H1 (cell line): ENCODE measurements around the gene TMBIM1. TPM values are rescaled to one million over a fixed set of nuclear protein-coding genes. Genes with fewer than 3 reads are reported as not detected.

ENCODE experiments used
- CTCF ChIA-PET: fragments of 300-600 bp; sonication (Branson Sonifier 250); formaldehyde crosslinking; loops from one replicate; lab custom pipeline; 2021; ENCODE audit not compliant: partially characterized antibody; lab: Charles Lee
- POLR2A ChIA-PET: fragments of 300-600 bp; sonication (Branson Sonifier 250); formaldehyde crosslinking; loops from one replicate; lab custom pipeline; 2021; ENCODE audit warnings: inconsistent platforms; ENCODE audit not compliant: partially characterized antibody; lab: Charles Lee
- DNase-seq, 2 experiments: peaks; one replicate each; pipeline versions ENCODE4 v3.0.0 to v3.0.0-alpha.2; 2010 to 2022; ENCODE audit warnings: low spot score in 2 of 2, low read depth in 1 of 2, mixed read lengths in 1 of 2
- FAIRE-seq: peaks from 2 replicates; lab custom pipeline; 2011; peaks lifted over from hg19 to GRCh38; lab: Jason Lieb, UNC
- H2AFZ ChIP-seq: 2 replicates; pipeline ENCODE4 v1.8.1; 2012; ENCODE audit warnings: low read length, inconsistent platforms
- H2AK5ac ChIP-seq: 2 replicates; pipeline ENCODE4 v1.6.1; 2013; ENCODE audit warnings: low read depth, low read length
- H2BK120ac ChIP-seq: replicated peaks from 2 replicates; pipeline ENCODE3; 2013; ENCODE audit warnings: low read depth, low read length, inconsistent platforms
- H2BK12ac ChIP-seq: 2 replicates; pipeline ENCODE4 v1.6.1; 2013; ENCODE audit warnings: low read depth, low read length
- H2BK15ac ChIP-seq: 2 replicates; pipeline ENCODE4 v1.6.1; 2013; ENCODE audit warnings: low read length
- H2BK20ac ChIP-seq: 2 replicates; pipeline ENCODE4 v1.6.1; 2013; ENCODE audit warnings: low read length
- H2BK5ac ChIP-seq: 2 replicates; pipeline ENCODE4 v1.6.1; 2013; ENCODE audit warnings: low read depth, low read length
- H3K14ac ChIP-seq: 2 replicates; pipeline ENCODE4 v1.6.1; 2013; ENCODE audit warnings: inconsistent platforms; ENCODE audit not compliant: insufficient read length
- H3K18ac ChIP-seq: 2 replicates; pipeline ENCODE4 v1.6.1; 2013; ENCODE audit warnings: low read length; ENCODE audit errors: extremely low read depth
- H3K23ac ChIP-seq: 2 replicates; pipeline ENCODE4 v1.6.1; 2013; ENCODE audit warnings: inconsistent platforms; ENCODE audit not compliant: insufficient read length
- H3K23me2 ChIP-seq: 2 replicates; pipeline ENCODE4 v1.6.1; 2013; ENCODE audit warnings: low read depth, low read length
- H3K27ac ChIP-seq: 2 replicates; pipeline ENCODE4 v1.6.1; 2011; ENCODE audit warnings: low read depth, low read length, inconsistent platforms
- H3K27me3 ChIP-seq, 4 experiments: replicated peaks in 1 of 4; 1 replicate in 1 of 4; 2 replicates in 3 of 4; pipeline versions ENCODE4 v1.6.1 to v1.8.1; 2011 to 2013; ENCODE audit warnings: low read length in 3 of 4, mild to moderate bottlenecking in 3 of 4, inconsistent platforms in 2 of 4, mixed read lengths in 2 of 4, moderate library complexity in 1 of 4; ENCODE audit not compliant: control insufficient read depth in 3 of 4, insufficient read depth in 3 of 4; ENCODE audit errors: extremely low read depth in 1 of 4
- H3K36me3 ChIP-seq, 4 experiments: 2 replicates each; pipeline versions ENCODE4 v1.6.1 to v1.8.1; 2011 to 2013; ENCODE audit warnings: mild to moderate bottlenecking in 4 of 4, low read length in 3 of 4, moderate library complexity in 2 of 4, control low read depth in 1 of 4, inconsistent platforms in 1 of 4; ENCODE audit not compliant: insufficient read depth in 4 of 4, control insufficient read depth in 2 of 4
- H3K4ac ChIP-seq: replicated peaks from 2 replicates; pipeline ENCODE3; 2013; ENCODE audit warnings: low read length, low read depth, mixed read lengths, inconsistent platforms; ENCODE audit not compliant: insufficient read length
- H3K4me1 ChIP-seq, 4 experiments: replicated peaks in 1 of 4; 1 replicate in 1 of 4; 2 replicates in 3 of 4; pipeline versions ENCODE4 v1.6.1 to v1.8.1; 2011 to 2013; ENCODE audit warnings: low read length in 3 of 4, inconsistent platforms in 2 of 4, mixed read lengths in 1 of 4; ENCODE audit not compliant: insufficient read depth in 4 of 4, control insufficient read depth in 3 of 4
- H3K4me2 ChIP-seq, 2 experiments: 2 replicates each; pipeline versions ENCODE4 v1.6.1 to v1.8.1; 2011 to 2013; ENCODE audit warnings: low read depth in 2 of 2, low read length in 2 of 2, control low read depth in 1 of 2, inconsistent platforms in 1 of 2, mild to moderate bottlenecking in 1 of 2; ENCODE audit not compliant: insufficient read depth in 1 of 2
- H3K4me3 ChIP-seq, 4 experiments: fragments of 200-600, 300-600 bp in 1 of 4; sonication (generic), shearing (Covaris generic), sonication (Bioruptor Twin) in 1 of 4; 2 replicates each; pipeline versions ENCODE4 v1.5.1 to v1.8.1; 2011 to 2016; ENCODE audit warnings: low read length in 4 of 4, low read depth in 3 of 4, control low read depth in 2 of 4, inconsistent platforms in 2 of 4, mild to moderate bottlenecking in 2 of 4, mixed read lengths in 1 of 4, moderate library complexity in 1 of 4; ENCODE audit not compliant: insufficient read depth in 2 of 4; ENCODE audit errors: extremely low read depth in 1 of 4
- H3K56ac ChIP-seq: replicated peaks from 2 replicates; pipeline ENCODE3; 2013; ENCODE audit warnings: low read depth, mild to moderate bottlenecking, mixed read lengths, low read length, inconsistent platforms; ENCODE audit not compliant: insufficient read length
- H3K79me1 ChIP-seq: 2 replicates; pipeline ENCODE4 v1.6.1; 2013; ENCODE audit warnings: low read depth, low read length, control low read depth
- H3K79me2 ChIP-seq, 2 experiments: 2 replicates each; pipeline versions ENCODE4 v1.6.1 to v1.8.1; 2012 to 2013; ENCODE audit warnings: low read length in 2 of 2, mild to moderate bottlenecking in 2 of 2, inconsistent platforms in 1 of 2; ENCODE audit not compliant: insufficient read depth in 2 of 2, control insufficient read depth in 1 of 2
- H3K9ac ChIP-seq, 4 experiments: replicated peaks in 1 of 4; 1 replicate in 1 of 4; 2 replicates in 3 of 4; pipeline versions ENCODE4 v1.6.1 to v1.8.1; 2011 to 2013; ENCODE audit warnings: low read depth in 3 of 4, low read length in 3 of 4, control low read depth in 2 of 4, mild to moderate bottlenecking in 2 of 4, moderate library complexity in 2 of 4, inconsistent platforms in 1 of 4; ENCODE audit errors: extremely low read depth in 1 of 4
- H3K9me3 ChIP-seq, 2 experiments: 2 replicates each; pipeline versions ENCODE4 v1.6.1 to v1.8.1; 2012 to 2013; ENCODE audit warnings: mild to moderate bottlenecking in 2 of 2, moderate library complexity in 2 of 2, control low read depth in 1 of 2, inconsistent platforms in 1 of 2, low read depth in 1 of 2, low read length in 1 of 2, mixed read lengths in 1 of 2; ENCODE audit not compliant: insufficient read depth in 2 of 2
- H4K20me1 ChIP-seq, 2 experiments: replicated peaks in 1 of 2; 2 replicates each; pipeline versions ENCODE3 to v1.8.1; 2011 to 2013; ENCODE audit warnings: inconsistent platforms in 2 of 2, low read length in 2 of 2, mild to moderate bottlenecking in 1 of 2; ENCODE audit not compliant: insufficient read depth in 2 of 2, control insufficient read depth in 1 of 2
- H4K5ac ChIP-seq: 2 replicates; pipeline ENCODE4 v1.6.1; 2013; ENCODE audit warnings: low read length, low read depth, mixed read lengths, inconsistent platforms; ENCODE audit not compliant: insufficient read length
- H4K8ac ChIP-seq: 2 replicates; pipeline ENCODE4 v1.8.0; 2013; ENCODE audit warnings: mild to moderate bottlenecking, moderate library complexity, low read length, inconsistent platforms; ENCODE audit not compliant: insufficient read depth; ENCODE audit errors: extremely low read depth
- H4K91ac ChIP-seq: replicated peaks from 2 replicates; pipeline ENCODE3; 2013; ENCODE audit warnings: low read length, mixed read lengths, inconsistent platforms; ENCODE audit not compliant: insufficient read length
- BCL11A ChIP-seq, 2 experiments: IDR thresholded peaks; one replicate each; pipeline ENCODE4 v1.6.1; 2011; ENCODE audit warnings: low read depth in 2 of 2, low read length in 2 of 2, mild to moderate bottlenecking in 2 of 2
- CHD1 ChIP-seq: IDR thresholded peaks from 2 replicates; pipeline ENCODE4 v1.6.1; 2012; ENCODE audit warnings: low read depth, low read length, improper control_type of control experiment
- CHD2 ChIP-seq: IDR thresholded peaks from 2 replicates; pipeline ENCODE4 v1.6.1; 2012; ENCODE audit warnings: low read length, improper control_type of control experiment
- EZH2 ChIP-seq: fragments of 200-600 bp; sonication (generic); IDR thresholded peaks from 2 replicates; pipeline ENCODE4 v1.7.1; 2012; ENCODE audit warnings: low read depth, mild to moderate bottlenecking, moderate library complexity, low read length, inconsistent platforms; ENCODE audit not compliant: severe bottlenecking
- HDAC2 ChIP-seq, 2 experiments: fragments of 300-600 bp in 1 of 2; sonication (generic) in 1 of 2; IDR thresholded peaks; 2 replicates each; pipeline ENCODE4 v1.6.1; 2011 to 2012; ENCODE audit warnings: low read depth in 2 of 2, low read length in 2 of 2, mild to moderate bottlenecking in 2 of 2, moderate library complexity in 2 of 2, borderline replicate concordance in 1 of 2, inconsistent platforms in 1 of 2
- PHF8 ChIP-seq: fragments of 200-600 bp; sonication (generic); conservative IDR thresholded peaks from 2 replicates; pipeline ENCODE4 v1.7.1; 2012; ENCODE audit warnings: low read depth, mild to moderate bottlenecking, inconsistent platforms, low read length, moderate library complexity
- POLR2A ChIP-seq, 2 experiments: IDR thresholded peaks; 1 replicate in 1 of 2; 2 replicates in 1 of 2; pipeline ENCODE4 v1.6.1; 2011; ENCODE audit warnings: low read depth in 2 of 2, low read length in 2 of 2, mild to moderate bottlenecking in 2 of 2; ENCODE audit errors: control extremely low read depth in 1 of 2
- POU5F1 ChIP-seq: IDR thresholded peaks from 2 replicates; pipeline ENCODE4 v1.6.1; 2011; ENCODE audit warnings: low read depth, mild to moderate bottlenecking, low read length, moderate library complexity
- RAD21 ChIP-seq, 2 experiments: IDR thresholded peaks in 1 of 2; conservative IDR thresholded peaks in 1 of 2; 2 replicates each; pipeline ENCODE4 v1.6.1; 2011; ENCODE audit warnings: low read depth in 2 of 2, low read length in 2 of 2, improper control_type of control experiment in 1 of 2, inconsistent platforms in 1 of 2, mild to moderate bottlenecking in 1 of 2, moderate library complexity in 1 of 2
- TAF7 ChIP-seq: optimal IDR thresholded peaks from 2 replicates; pipeline ENCODE3; 2011; ENCODE audit warnings: low read depth, mild to moderate bottlenecking, inconsistent platforms, low read length, moderate library complexity, borderline replicate concordance
- TEAD4 ChIP-seq: IDR thresholded peaks from 2 replicates; pipeline ENCODE4 v1.6.1; 2012; ENCODE audit warnings: low read depth, low read length, inconsistent platforms, mixed read lengths
- YY1 ChIP-seq: IDR thresholded peaks from 2 replicates; pipeline ENCODE4 v1.6.1; 2011; ENCODE audit warnings: low read depth, mild to moderate bottlenecking, low read length
- ZNF274 ChIP-seq: IDR thresholded peaks from 2 replicates; pipeline ENCODE4 v1.7.0; 2012; ENCODE audit warnings: low read length, borderline replicate concordance; ENCODE audit errors: extremely low read depth
- WGBS, 2 experiments: shearing (Covaris generic) in 1 of 2; methylation state at CpG; one replicate each; pipeline versions ENCODE4 v1.1.6 to v1.1.7; 2013 to 2015; ENCODE audit warnings: low lambda C conversion rate in 2 of 2, mixed read lengths in 2 of 2, inconsistent platforms in 1 of 2, low coverage in 1 of 2, missing lambda C conversion rate in 1 of 2; ENCODE audit not compliant: insufficient replicate concordance in 2 of 2, insufficient coverage in 1 of 2, insufficient read length in 1 of 2; ENCODE audit errors: extremely low coverage in 1 of 2, missing lambda C conversion rate in 1 of 2; 5-methylcytosine and 5-hydroxymethylcytosine counted together
- polyA plus RNA-seq, 7 experiments: library from polyadenylated mRNA; depleted of rRNA in 3 of 7; stranded (reverse) in 5 of 7; unstranded in 2 of 7; fragments of >200 nt in 5 of 7; fragments of 200-250 nt in 2 of 7; gene quantifications; 1 replicate in 5 of 7; 2 replicates in 1 of 7; 4 replicates in 1 of 7; pipeline versions ENCODE4 v1.2.1 to v1.2.3, GENCODE V29; 2011 to 2013; ENCODE audit warnings: missing spikeins in 2 of 7, mixed read lengths in 2 of 7
- total RNA-seq: library from RNA; stranded (reverse); fragmentation: NEBNext Ultra II Directional; extraction: Animal tissue kit (Norgen Biotek cat#: 25700); gene quantifications from 2 replicates; pipeline ENCODE4 v1.2.1, GENCODE V29; 2021

Gene TMBIM1
- total and polyA plus RNA-seq, 2 of the 8 experiments (the other 6 are each of a cell fraction or from before 2014, with no cell fraction given), result 22.1 to 36.8 TPM

DNA sequence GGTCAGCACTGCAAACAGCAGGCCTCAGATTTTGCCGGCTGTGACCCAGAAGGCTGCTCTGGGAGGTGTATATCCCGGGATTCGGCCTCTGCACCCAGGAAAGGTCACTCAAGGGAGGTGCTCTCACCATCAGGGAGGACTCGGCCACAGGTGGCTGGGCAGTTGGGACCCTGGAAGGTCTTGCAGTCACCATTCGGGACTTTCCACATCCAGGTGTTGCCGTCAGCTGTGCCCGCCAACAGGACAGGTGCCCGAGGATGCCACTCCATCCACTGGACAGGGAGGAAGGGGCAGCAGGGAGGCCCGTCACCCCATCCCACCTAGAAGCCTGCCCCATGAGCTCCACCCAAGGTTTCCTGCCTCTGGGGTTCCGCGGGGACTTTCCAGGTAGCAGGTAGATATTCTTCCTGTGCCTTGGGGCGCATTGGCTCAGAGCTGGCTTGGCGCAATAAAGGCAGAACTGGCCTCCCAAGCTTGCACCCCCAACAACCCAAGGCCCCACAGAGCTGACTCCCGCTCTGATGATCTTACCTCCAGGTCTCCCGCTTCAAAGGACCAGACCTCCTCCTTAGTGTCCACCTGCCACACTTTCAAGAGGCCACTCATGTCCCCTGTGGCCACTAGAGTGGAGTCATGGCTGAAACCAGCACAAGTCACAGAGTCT lies 25.9 kb downstream of the TMBIM1 start:
- Histone ChIP-seq H2BK120ac (no peak overlapping the region), H2BK5ac (no peak overlapping the region), H2BK12ac (no peak overlapping the region), H3K79me1 (peaks cover 8% of the 10 kb centered on the region; the same call in 1 of the 2 replicates), H2AFZ (no peak overlapping the region), H3K23me2 (peaks cover 10% of the 10 kb centered on the region), H4K5ac (no peak overlapping the region), H4K20me1 (peaks cover 0 to 14% of the 10 kb centered on the region in 2 experiments), H3K14ac (no peak overlapping the region), H3K27ac (no peak overlapping the region), H3K18ac (no peak overlapping the region), H4K8ac (no peak overlapping the region), H2BK15ac (no peak overlapping the region), H3K4ac (no peak overlapping the region), H2AK5ac (no peak overlapping the region), H4K91ac (no peak overlapping the region), H3K36me3 (peaks cover 15 to 40% (median 20%) of the 10 kb centered on the region in 4 experiments; a peak in 7 of 8 replicates), H3K4me3 (no peak overlapping the region), H3K56ac (no peak overlapping the region), H2BK20ac (no peak overlapping the region), H3K9me3 (no peaks in the 10 kb centered on the region), H3K9ac (no peak overlapping the region), H3K23ac (no peak overlapping the region), H3K27me3 (no peaks in the 10 kb centered on the region), H3K4me2 (no peak overlapping the region), H3K79me2 (peaks cover 0 to 10% of the 10 kb centered on the region in 2 experiments; a peak in 2 of 4 replicates), H3K4me1 (peaks cover 0 to 8% (median 6%) of the 10 kb centered on the region in 4 experiments; a peak in 6 of 7 replicates)
- ChIA-PET CTCF (interaction anchor here (2.5 kb wide), 1 partner anchor 9 kb away, joined by 9 read pairs; no protein-coding TSS in a partner anchor), POLR2A (interaction anchor here (1.5 to 2.3 kb wide), 2 partner anchors 8 to 9 kb away, joined by 3 to 8 read pairs; no protein-coding TSS in a partner anchor)
- WGBS, 2 experiments, result 92% methylated on average over 15 of the region's 15 CpGs; no CpG with 5 or more reads in 1 of the 2 experiments
- DNase-seq (no peak), FAIRE-seq (no peak)
- no peak for TF ChIP-seq POLR2A (IDR thresholded peaks at IDR 0.05; ENCODE audit: control extremely low read depth in 1 of 2, low read depth in 2 of 2, low read length in 2 of 2)
- no peak for TF ChIP-seq TAF7
- TF ChIP-seq HDAC2 (IDR thresholded peaks at IDR 0.05; ENCODE audit: borderline replicate concordance in 1 of 2, low read depth in 2 of 2, low read length in 2 of 2), result no peak
- TF ChIP-seq YY1, result no peak
- TF ChIP-seq ZNF274, result no peak
- no peak for TF ChIP-seq PHF8
- TF ChIP-seq BCL11A (IDR thresholded peaks at IDR 0.05; ENCODE audit: low read depth in 2 of 2, low read length in 2 of 2), result no peak
- no peak for TF ChIP-seq CHD2
- TF ChIP-seq POU5F1, result no peak
- no peak for TF ChIP-seq RAD21 (IDR thresholded peaks at IDR 0.05 in 1 of 2, conservative IDR thresholded peaks at IDR 0.05 in 1 of 2; ENCODE audit: low read depth in 2 of 2, low read length in 2 of 2)
- TF ChIP-seq TEAD4, result no peak
- no peak for TF ChIP-seq EZH2
- no peak for TF ChIP-seq CHD1
